GM13976 (cell line): ENCODE data around the gene SDK1.

Experiments
- DNase-seq: peaks from one replicate; pipeline ENCODE4 v3.0.0; 2012; ENCODE audit warnings: low spot score
- in situ Hi-C: fragments of 300-500 bp; cut with MboI; formaldehyde crosslinking; loops from one replicate; pipeline ENCODE4 v1.12.0; 2022; ENCODE audit warnings: low sequenced_read_pairs, mixed read lengths, inconsistent platforms; ENCODE audit not compliant: unreplicated experiment
- TF ChIP-seq, protein P1 (sequence below): IDR thresholded peaks from 2 replicates; pipeline ENCODE4 v1.5.1; 2012; ENCODE audit warnings: borderline replicate concordance, mild to moderate bottlenecking; ENCODE audit not compliant: insufficient read depth; ENCODE audit errors: extremely low read depth, missing control alignments, control extremely low read depth

The SDK1 gene

DNA sequence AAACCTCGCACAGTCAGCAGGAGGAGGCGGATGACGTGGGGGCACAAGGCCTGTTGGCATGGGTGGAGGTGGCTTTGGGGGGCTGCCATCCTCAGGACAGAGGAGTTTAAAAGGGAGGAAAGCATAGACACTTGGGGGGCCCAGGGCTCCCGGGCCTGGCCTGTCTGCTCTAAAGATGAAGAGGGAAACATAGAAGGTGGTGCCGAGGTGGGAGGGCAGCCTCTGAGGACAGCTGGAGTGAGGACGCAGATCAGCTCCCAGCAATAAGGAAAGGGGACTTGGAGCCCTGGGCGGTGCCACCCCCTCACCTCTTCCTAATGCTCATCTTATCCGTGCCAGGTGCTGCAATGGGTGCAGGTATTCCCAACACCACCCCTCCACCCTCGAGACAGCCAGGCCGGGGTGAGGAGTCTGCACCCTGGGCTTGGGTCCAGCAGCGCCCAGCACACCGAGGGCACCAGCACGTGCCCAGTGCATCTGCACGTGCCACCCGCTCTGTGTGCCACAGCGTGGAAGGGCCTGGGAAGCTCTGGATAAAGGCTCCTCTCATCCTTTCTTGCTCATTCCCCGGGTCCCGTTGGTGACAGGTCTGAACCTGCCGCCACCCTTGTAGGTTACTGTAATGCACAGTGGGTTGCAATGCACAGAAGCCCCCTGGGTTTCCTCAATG, 815.0 kb downstream of the SDK1 start:
- in situ Hi-C loops, result no loop called here
- no peak for DNase-seq
- TF ChIP-seq, protein P1, sequence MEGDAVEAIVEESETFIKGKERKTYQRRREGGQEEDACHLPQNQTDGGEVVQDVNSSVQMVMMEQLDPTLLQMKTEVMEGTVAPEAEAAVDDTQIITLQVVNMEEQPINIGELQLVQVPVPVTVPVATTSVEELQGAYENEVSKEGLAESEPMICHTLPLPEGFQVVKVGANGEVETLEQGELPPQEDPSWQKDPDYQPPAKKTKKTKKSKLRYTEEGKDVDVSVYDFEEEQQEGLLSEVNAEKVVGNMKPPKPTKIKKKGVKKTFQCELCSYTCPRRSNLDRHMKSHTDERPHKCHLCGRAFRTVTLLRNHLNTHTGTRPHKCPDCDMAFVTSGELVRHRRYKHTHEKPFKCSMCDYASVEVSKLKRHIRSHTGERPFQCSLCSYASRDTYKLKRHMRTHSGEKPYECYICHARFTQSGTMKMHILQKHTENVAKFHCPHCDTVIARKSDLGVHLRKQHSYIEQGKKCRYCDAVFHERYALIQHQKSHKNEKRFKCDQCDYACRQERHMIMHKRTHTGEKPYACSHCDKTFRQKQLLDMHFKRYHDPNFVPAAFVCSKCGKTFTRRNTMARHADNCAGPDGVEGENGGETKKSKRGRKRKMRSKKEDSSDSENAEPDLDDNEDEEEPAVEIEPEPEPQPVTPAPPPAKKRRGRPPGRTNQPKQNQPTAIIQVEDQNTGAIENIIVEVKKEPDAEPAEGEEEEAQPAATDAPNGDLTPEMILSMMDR, result no peak

DNA sequence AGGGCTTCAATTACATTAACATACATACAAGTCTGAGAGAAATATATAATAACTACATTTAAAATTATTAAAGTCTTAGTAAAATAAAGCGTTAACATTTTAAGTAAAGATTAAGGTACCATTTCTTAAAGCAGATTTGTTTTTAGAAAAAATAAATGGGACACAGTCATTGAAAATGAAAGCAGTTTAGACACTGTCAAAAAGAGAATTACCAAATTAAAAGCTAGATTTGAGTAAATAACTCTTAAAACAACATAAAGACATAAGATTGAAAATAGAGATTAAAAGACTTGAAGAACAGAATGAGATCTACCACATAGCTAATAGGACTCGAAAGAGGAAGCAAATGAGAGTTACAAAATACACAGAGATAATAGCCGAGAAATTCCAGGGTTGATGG, 818.8 kb downstream of the SDK1 start:
- DNase-seq, result no peak
- in situ Hi-C loops, result no loop called here
- TF ChIP-seq, protein P1, result no peak

DNA sequence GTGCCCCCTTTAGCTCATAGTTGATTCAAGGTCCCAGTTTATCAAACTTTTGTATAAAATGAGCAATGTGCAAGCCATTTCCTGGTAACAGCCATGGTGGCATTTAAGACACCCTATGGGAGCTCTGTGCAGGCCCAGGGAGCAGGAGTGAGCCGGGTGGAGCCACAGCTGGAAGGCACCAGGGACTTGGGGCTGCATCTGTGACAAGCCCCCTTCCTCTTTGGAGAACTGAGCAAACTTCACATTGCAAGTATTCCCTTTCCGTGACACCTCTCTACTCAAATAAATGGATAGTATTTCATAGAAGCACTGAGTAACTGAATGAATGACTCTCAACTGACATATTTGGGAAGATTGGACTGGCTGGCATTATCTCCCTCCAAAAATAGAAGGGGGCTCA, 822.3 kb downstream of the SDK1 start:
- TF ChIP-seq, protein P1, result no peak
- in situ Hi-C loops, result no loop called here
- no peak for DNase-seq

DNA sequence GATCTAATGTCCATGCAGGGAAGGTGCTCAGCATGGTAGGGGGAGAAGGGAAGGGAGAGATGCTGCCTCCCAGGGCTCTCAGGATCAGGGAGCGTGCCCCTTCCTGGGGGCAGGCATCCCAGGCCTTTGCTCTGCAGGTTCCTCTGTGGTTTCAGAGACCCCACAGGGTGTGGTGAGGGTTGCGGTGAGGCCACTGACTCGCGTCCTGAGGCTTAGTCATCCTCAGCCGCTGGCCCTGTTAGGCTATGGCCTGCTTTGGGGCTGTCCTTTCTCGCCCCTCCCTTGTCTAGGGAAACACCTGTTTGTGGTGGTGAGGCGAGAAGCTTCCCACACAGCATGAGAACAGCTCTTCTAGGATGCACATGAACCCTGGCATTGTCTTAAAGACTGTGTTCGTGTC, 822.8 kb downstream of the SDK1 start:
- TF ChIP-seq, protein P1, result no peak
- no peak for DNase-seq
- in situ Hi-C loops, result no loop called here

DNA sequence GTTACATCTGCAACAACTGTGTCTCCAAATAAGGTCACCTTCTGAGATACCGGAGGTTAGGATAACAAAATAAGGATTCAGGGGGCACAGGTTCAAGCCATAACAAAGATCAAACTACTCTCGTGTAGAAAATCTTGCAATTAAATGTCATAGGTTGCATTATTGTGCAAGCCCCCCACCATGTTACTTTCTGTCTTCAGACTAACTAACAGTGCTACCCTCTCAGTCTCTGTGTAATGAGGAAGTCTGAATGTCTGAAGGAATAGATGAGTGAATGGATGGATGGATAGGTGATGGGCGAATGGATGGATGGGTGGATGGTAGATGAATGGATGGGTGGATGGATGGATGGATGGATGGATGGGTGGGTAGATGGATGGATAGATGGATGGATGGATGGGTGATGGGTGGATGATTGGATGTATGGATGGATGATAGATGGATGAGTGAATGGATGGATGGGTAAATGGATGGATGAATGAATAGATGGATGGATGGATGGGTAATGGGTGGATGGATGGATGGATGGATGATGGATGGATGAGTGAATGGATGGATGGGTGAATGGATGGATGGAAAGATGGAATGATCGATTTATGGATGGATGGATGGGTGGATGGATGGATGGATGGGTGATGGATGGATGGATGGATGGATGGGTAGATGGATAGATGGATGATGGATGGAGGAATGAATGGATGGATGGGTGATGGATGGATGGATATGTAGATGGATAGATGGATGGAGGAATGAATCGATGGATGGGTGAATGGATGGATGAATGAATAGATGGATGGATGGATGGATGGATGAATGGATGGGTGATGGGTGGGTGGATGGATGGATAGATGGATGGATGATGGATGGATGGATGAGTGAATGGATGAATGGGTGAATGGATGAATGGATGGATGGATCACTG, 823.8 kb downstream of the SDK1 start:
- TF ChIP-seq, protein P1, result no peak
- no peak for DNase-seq
- in situ Hi-C loops, result no loop called here

DNA sequence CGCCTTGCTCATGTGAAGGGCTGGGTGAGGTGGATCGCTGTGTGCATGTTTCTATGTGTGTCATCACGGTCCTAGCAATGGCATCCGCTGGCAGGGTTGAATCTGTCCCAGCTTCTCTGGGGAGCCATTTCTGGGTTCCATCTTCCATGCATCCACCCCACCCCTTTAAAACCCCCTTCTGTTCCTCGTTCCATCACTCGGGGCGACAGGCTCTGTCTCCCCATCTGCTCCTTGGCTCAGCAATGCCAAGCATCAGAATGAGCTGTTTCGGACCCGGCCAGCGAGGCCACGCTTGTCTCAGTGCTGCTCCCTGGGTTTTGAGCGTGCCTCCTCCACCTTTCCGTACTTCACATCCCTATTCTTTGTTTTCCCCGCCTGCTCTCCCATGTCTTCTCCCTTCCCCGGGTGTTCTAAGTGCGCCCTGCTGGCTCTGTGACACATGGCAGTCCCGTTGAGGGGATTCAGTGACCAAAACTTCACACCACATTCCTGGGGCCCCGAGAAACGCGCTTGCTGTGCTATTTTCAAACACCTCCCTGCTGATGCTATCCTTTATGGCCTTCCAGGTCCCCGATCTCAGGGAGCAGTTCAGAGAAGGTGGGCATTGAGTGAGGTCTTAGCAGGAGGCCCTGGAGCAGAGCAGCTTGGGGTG, 827.0 kb downstream of the SDK1 start:
- in situ Hi-C loops, result no loop called here
- no peak for DNase-seq
- TF ChIP-seq, protein P1, result no peak
